ENCODE measurements around the gene TRAFD1. TPM values are rescaled to one million over a fixed set of nuclear protein-coding genes. Genes with fewer than 3 reads are reported as not detected.
A peak's percentile ranks its signal among the peaks of the same experiment; 100 is the strongest.
"Not testable (repeated sequence)": the region's sequence is repeated elsewhere in the genome, so short reads cannot be mapped to it uniquely, and the experiment has no call there.

The TRAFD1 gene
- total RNA-seq, 1 donor from 2014 or later, result 38.8 TPM

DNA sequence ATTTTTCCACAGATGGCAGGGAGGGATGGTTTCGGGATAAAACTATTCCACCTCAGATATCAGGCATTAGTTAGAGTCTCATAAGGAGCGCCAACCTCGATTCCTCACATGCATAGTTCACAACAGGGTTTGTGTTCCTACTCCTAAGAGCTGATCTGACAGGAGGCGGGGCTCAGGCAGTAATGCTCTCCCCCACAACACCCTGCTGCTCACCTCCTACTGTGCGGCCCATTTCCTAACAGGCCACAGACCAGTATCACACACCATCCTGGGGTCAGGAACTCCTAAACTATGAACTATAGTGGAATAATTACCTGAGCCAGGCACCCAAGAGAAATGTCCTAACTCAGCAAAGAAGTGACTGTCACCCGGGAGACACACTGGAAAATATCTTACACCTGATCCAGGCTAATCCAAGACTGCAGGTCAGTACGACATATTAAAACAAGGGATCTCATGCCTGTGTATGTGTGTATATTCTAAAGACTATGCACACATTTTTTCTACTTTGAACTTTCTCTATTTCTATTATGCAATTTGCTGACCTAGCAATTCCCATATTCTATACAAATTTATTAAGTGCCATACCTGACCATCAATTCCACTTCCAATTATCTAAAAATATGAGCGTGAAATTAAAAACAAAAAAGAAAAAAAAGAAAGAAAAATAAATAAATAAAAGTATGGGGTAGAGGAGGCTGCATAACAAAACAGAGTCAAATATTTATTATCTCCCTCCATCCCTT, 21.4 kb upstream of the TRAFD1 start:
- DNase-seq (ENCODE audit: low spot score), result no peak
- H3K4me3 Mint-ChIP-seq (ENCODE audit: unreplicated experiment), result no peak overlapping the region
- TF ChIP-seq, protein P1, sequence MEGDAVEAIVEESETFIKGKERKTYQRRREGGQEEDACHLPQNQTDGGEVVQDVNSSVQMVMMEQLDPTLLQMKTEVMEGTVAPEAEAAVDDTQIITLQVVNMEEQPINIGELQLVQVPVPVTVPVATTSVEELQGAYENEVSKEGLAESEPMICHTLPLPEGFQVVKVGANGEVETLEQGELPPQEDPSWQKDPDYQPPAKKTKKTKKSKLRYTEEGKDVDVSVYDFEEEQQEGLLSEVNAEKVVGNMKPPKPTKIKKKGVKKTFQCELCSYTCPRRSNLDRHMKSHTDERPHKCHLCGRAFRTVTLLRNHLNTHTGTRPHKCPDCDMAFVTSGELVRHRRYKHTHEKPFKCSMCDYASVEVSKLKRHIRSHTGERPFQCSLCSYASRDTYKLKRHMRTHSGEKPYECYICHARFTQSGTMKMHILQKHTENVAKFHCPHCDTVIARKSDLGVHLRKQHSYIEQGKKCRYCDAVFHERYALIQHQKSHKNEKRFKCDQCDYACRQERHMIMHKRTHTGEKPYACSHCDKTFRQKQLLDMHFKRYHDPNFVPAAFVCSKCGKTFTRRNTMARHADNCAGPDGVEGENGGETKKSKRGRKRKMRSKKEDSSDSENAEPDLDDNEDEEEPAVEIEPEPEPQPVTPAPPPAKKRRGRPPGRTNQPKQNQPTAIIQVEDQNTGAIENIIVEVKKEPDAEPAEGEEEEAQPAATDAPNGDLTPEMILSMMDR (IDR thresholded peaks at IDR 0.05; ENCODE audit: unreplicated experiment), result no peak

DNA sequence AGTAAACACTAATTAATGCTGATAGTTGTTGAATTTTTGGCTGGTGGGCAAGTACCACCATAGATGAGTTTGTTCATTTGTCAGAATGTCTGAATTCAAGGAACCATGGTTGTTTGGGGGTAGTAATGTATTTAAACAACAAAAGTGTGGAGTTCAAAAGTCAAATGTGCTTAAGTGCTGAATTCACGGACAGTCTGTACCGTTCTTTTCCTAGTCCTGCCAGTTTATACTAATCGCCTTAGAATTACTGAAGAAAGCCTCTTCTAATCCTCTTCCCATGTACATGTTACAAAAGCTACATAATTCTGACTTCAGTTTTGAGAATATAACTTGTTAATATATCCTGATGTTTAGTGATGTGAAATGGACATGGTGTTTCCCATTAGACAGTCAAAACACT, 19.5 kb upstream of the TRAFD1 start:
- H3K27ac Mint-ChIP-seq (ENCODE audit: unreplicated experiment), result peak overlapping the region; percentile 16
- no peaks in the 10 kb centered on the region for H3K9me3 Mint-ChIP-seq (ENCODE audit: unreplicated experiment)
- TF ChIP-seq, protein P1 (IDR thresholded peaks at IDR 0.05; ENCODE audit: unreplicated experiment), result no peak
- DNase-seq (ENCODE audit: low spot score), result no peak
- H3K36me3 Mint-ChIP-seq (ENCODE audit: low read depth, unreplicated experiment), result peaks cover 3% of the 10 kb centered on the region
- H3K4me3 Mint-ChIP-seq (ENCODE audit: unreplicated experiment), result no peak overlapping the region
- peaks cover 20% of the 10 kb centered on the region for H3K4me1 Mint-ChIP-seq (ENCODE audit: unreplicated experiment)
- peaks cover 7% of the 10 kb centered on the region for H3K27me3 Mint-ChIP-seq (ENCODE audit: unreplicated experiment)

More for the DNA sequence above, 21.4 kb upstream of the TRAFD1 start:
- Mint-ChIP-seq H3K9me3 (ENCODE audit: unreplicated experiment) (no peaks in the 10 kb centered on the region), H3K4me1 (ENCODE audit: unreplicated experiment) (peaks cover 20% of the 10 kb centered on the region), H3K27me3 (ENCODE audit: unreplicated experiment) (peaks cover 7% of the 10 kb centered on the region), H3K27ac (ENCODE audit: unreplicated experiment) (no peak overlapping the region), H3K36me3 (ENCODE audit: low read depth, unreplicated experiment) (peaks cover 5% of the 10 kb centered on the region)

DNA sequence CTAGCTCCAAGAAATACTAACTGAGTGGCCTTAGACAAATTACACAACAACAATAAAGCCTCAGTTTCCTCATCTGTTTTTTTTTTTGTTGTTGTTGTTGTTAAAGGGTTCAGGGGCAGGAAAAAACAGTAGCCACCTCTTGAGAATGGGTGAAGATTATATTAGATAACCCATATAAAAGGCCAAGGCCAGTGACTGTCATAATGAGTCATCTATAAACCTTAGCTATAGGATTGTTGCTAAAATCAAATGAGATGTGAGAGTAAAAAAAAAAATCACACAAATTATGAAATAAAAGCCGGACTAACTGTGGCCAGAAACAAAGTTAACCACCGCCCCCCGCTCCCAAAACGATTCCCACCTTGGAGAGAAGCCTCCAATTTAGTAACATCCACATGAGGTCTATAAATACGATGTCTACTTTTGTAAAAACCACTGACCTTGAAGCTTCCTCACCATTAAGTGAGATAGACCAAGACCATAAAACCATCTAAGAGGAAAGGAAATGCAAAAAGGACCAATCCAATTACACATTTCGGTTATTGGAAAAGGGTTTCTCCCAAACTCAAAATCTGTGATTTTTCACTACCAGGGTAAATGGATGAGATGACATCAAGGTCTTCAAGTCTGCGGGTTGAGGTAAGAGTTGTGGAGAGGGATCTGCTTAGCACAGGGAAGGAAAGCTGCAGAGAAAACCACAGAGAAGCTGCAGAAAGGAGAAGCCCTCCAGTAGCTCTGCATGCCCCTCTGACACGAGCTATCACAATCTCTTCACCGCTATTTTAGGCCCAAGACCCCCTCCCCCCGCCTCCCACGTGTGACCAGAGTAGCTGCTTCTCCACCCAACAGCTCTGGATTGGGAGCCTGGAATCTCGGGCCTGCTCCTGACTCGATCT, 17.8 kb upstream of the TRAFD1 start:
- Mint-ChIP-seq H3K27ac (ENCODE audit: unreplicated experiment) (peak overlapping the region; percentile 54), H3K4me1 (ENCODE audit: unreplicated experiment) (peaks cover 20% of the 10 kb centered on the region), H3K4me3 (ENCODE audit: unreplicated experiment) (peak overlapping the region; percentile 96), H3K36me3 (ENCODE audit: low read depth, unreplicated experiment) (no peaks in the 10 kb centered on the region), H3K9me3 (ENCODE audit: unreplicated experiment) (no peaks in the 10 kb centered on the region), H3K27me3 (ENCODE audit: unreplicated experiment) (peaks cover 9% of the 10 kb centered on the region)
- TF ChIP-seq, protein P1 (IDR thresholded peaks at IDR 0.05; ENCODE audit: unreplicated experiment), result no peak
- DNase-seq (ENCODE audit: low spot score), result peak; percentile 33

DNA sequence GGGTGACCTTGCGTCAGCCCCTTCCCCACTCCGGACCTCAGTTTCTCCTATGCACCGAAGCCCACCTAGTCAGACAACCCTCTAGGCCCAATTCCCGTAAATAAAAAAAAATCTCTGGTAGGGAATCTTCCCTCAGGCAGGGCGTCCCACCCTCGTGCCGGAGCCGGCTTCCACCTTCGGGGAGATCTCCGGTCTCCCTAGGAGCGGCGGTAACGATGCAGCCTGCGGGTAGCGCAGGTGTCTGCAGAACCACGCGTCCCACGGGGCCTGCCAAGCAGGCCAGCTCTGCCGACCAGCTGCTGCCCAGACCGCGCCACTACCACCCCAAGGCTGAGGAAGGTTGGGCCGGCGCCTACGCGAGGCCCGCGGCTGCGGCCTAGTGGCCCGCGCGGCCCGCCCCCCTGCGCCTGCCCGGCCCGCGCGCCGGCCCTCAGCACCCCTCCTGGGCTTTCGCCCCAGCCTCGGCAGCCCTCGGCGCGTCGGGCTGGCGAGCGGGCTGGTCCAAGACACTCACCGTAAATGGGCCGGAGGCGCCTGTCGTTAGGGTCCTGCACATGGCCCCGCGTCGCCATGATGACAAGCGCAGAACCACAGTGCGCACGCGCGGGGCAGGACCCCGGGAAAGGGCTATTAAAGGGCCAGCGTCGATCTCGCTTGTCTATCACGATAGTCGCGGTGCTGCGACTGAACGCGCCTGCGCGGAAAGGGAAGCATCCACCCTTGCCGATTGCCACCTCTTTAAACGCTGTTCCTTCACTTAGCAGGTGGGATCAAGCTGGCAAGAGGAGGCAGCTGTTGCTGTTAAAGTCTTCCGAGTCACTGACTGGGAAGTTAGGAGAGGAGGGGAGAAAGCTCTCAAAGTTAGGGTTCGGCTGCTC, 16.9 kb upstream of the TRAFD1 start, which contains the start of gene NAA25:
TSS of gene NAA25 (minus strand) at position 582 of the 878 bp plus-strand sequence. CDS start at position 572, 10 bp downstream.
- peaks cover 20% of the 10 kb centered on the region for H3K4me1 Mint-ChIP-seq (ENCODE audit: unreplicated experiment)
- TF ChIP-seq, protein P1 (IDR thresholded peaks at IDR 0.05; ENCODE audit: unreplicated experiment), result no peak
- H3K4me3 Mint-ChIP-seq (ENCODE audit: unreplicated experiment), result peak within 1 kb of the TSS; percentile 97
- H3K27ac Mint-ChIP-seq (ENCODE audit: unreplicated experiment), result peak within 1 kb of the TSS; percentile 88
- H3K36me3 Mint-ChIP-seq (ENCODE audit: low read depth, unreplicated experiment), result no peaks in the 10 kb centered on the region
- peaks cover 7% of the 10 kb centered on the region for H3K27me3 Mint-ChIP-seq (ENCODE audit: unreplicated experiment)
- no peaks in the 10 kb centered on the region for H3K9me3 Mint-ChIP-seq (ENCODE audit: unreplicated experiment)
- peak; percentile 92 for DNase-seq (ENCODE audit: low spot score)

DNA sequence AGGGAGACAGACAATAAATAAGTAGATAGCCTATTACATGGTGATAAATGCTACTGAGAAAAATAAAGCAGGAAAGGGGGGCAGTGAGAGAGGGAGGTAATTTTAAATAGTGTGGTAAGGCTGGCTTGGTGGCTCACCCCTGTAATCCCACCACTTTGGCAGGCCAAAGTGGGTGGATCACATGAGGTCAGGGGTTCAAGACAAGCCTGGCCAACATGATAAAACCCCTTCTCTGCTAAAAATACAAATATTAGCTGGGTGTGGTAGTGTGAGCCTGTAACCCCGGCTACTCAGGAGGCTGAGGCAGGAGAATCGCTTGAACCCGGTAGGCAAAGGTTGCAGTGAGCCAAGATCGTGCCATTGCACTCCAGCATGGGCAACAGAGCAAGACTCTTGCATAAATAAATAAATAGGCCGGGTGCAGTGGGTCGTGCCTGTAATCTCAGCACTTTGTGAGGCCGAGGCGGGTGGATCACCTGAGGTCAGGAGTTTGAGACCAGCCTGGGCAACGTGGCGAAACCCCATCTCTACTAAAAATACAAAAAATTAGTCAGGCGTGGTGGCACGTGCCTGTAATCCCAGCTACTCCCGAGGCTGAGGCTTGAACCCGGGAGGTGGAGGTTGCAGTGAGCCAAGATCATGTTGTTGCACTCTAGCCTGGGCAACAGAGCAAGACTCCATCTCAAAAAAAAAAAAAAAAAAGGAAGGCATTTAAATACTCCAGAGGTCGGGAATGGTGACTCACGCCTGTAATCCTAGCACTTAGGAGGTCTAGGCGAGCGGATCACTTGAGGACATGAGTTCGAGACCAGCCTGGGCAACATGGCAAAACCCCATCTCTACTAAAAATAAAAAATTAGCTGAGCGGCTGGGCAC, 14.3 kb upstream of the TRAFD1 start:
- not testable (repeated sequence) for H3K9me3 Mint-ChIP-seq (ENCODE audit: unreplicated experiment); H3K27me3 Mint-ChIP-seq (ENCODE audit: unreplicated experiment); H3K36me3 Mint-ChIP-seq (ENCODE audit: low read depth, unreplicated experiment); DNase-seq (ENCODE audit: low spot score); H3K27ac Mint-ChIP-seq (ENCODE audit: unreplicated experiment); H3K4me3 Mint-ChIP-seq (ENCODE audit: unreplicated experiment)
- H3K4me1 Mint-ChIP-seq (ENCODE audit: unreplicated experiment), result peaks cover 15% of the 10 kb centered on the region
